H9 (cell line): ENCODE results near the gene PRPF40B. TPM values are rescaled to one million over a fixed set of nuclear protein-coding genes. Genes with fewer than 3 reads are reported as not detected.

Experiments used
- DNase-seq: peaks from one replicate; pipeline ENCODE4 v3.0.0-alpha.2; 2017
- H2AFZ ChIP-seq: one replicate; pipeline ENCODE4 v1.6.1; 2013; ENCODE audit warnings: mild to moderate bottlenecking, low read length, control low read depth, moderate library complexity
- H2AK5ac ChIP-seq: 2 replicates; pipeline ENCODE4 v1.6.1; 2013; ENCODE audit warnings: low read length, control low read depth, mixed read lengths; ENCODE audit not compliant: insufficient read length
- H2BK120ac ChIP-seq: one replicate; pipeline ENCODE4 v1.6.1; 2013; ENCODE audit warnings: low read depth, mild to moderate bottlenecking, low read length, control low read depth, inconsistent platforms; ENCODE audit not compliant: poor library complexity, severe bottlenecking
- H2BK12ac ChIP-seq: 2 replicates; pipeline ENCODE4 v1.6.1; 2013; ENCODE audit warnings: low read length, control low read depth, mixed read lengths, low read depth; ENCODE audit not compliant: insufficient read length
- H2BK15ac ChIP-seq: 2 replicates; pipeline ENCODE4 v1.6.1; 2013; ENCODE audit warnings: low read depth, low read length, control low read depth
- H2BK20ac ChIP-seq: one replicate; pipeline ENCODE4 v1.6.1; 2013; ENCODE audit warnings: low read depth, mild to moderate bottlenecking, low read length, control low read depth, inconsistent platforms; ENCODE audit not compliant: poor library complexity, severe bottlenecking
- H2BK5ac ChIP-seq: 2 replicates; pipeline ENCODE4 v1.6.1; 2013; ENCODE audit warnings: low read length, control low read depth, mixed read lengths; ENCODE audit not compliant: insufficient read length
- H3K14ac ChIP-seq: 2 replicates; pipeline ENCODE4 v1.6.1; 2013; ENCODE audit warnings: low read length, control low read depth; ENCODE audit not compliant: insufficient read depth
- H3K18ac ChIP-seq: 2 replicates; pipeline ENCODE4 v1.6.1; 2013; ENCODE audit warnings: low read depth, mild to moderate bottlenecking, mixed read lengths, low read length, control low read depth; ENCODE audit not compliant: insufficient read length
- H3K23ac ChIP-seq: 2 replicates; pipeline ENCODE4 v1.6.1; 2013; ENCODE audit warnings: low read length, control low read depth, mixed read lengths, low read depth; ENCODE audit not compliant: insufficient read length
- H3K23me2 ChIP-seq: 2 replicates; pipeline ENCODE4 v1.6.1; 2013; ENCODE audit warnings: low read depth, mild to moderate bottlenecking, mixed read lengths, low read length, control low read depth; ENCODE audit not compliant: insufficient read length, poor library complexity, severe bottlenecking
- H3K27ac ChIP-seq: 2 replicates; pipeline ENCODE4 v1.5.1; 2013; ENCODE audit warnings: low read length, control low read depth, mixed read lengths, low read depth; ENCODE audit not compliant: insufficient read length
- H3K27me3 ChIP-seq: 2 replicates; pipeline ENCODE4 v1.6.1; 2013; ENCODE audit warnings: low read length, control low read depth, inconsistent platforms; ENCODE audit not compliant: insufficient read depth
- H3K4ac ChIP-seq: 2 replicates; pipeline ENCODE4 v1.6.1; 2013; ENCODE audit warnings: low read depth, mild to moderate bottlenecking, control low read depth, inconsistent platforms, low read length, moderate library complexity
- H3K4me1 ChIP-seq: 2 replicates; pipeline ENCODE4 v1.6.1; 2013; ENCODE audit warnings: low read length, control low read depth, inconsistent platforms; ENCODE audit not compliant: insufficient read depth
- H3K4me2 ChIP-seq: 2 replicates; pipeline ENCODE4 v1.6.1; 2013; ENCODE audit warnings: low read length, control low read depth, mixed read lengths; ENCODE audit not compliant: insufficient read length, insufficient read depth
- H3K56ac ChIP-seq: 2 replicates; pipeline ENCODE4 v1.6.1; 2013; ENCODE audit warnings: low read depth, mild to moderate bottlenecking, mixed read lengths, low read length, control low read depth; ENCODE audit not compliant: insufficient read length
- H3K79me1 ChIP-seq: 2 replicates; pipeline ENCODE4 v1.6.1; 2013; ENCODE audit warnings: low read depth, mild to moderate bottlenecking, moderate library complexity, low read length, control low read depth, inconsistent platforms; ENCODE audit not compliant: insufficient read depth, poor library complexity, severe bottlenecking
- H3K79me2 ChIP-seq: 2 replicates; pipeline ENCODE4 v1.6.1; 2013; ENCODE audit warnings: low read length, control low read depth, inconsistent platforms; ENCODE audit not compliant: insufficient read depth
- H3K9ac ChIP-seq: 2 replicates; pipeline ENCODE4 v1.6.1; 2013; ENCODE audit warnings: low read length, control low read depth, mixed read lengths; ENCODE audit not compliant: insufficient read length; ENCODE audit errors: extremely low read depth
- H3K9me3 ChIP-seq: one replicate; pipeline ENCODE4 v1.6.1; 2013; ENCODE audit warnings: low read depth, low read length, inconsistent platforms; ENCODE audit not compliant: control insufficient read depth
- H3T11ph ChIP-seq: one replicate; pipeline ENCODE4 v1.6.1; 2013; ENCODE audit warnings: mild to moderate bottlenecking, low read length, control low read depth, inconsistent platforms
- H4K20me1 ChIP-seq: one replicate; pipeline ENCODE4 v1.6.1; 2013; ENCODE audit not compliant: control insufficient read depth, insufficient read length, insufficient read depth
- H4K5ac ChIP-seq: 2 replicates; pipeline ENCODE4 v1.6.1; 2013; ENCODE audit warnings: low read depth, mild to moderate bottlenecking, mixed read lengths, low read length, control low read depth; ENCODE audit not compliant: insufficient read length
- H4K8ac ChIP-seq: replicated peaks from 2 replicates; pipeline ENCODE4 v1.6.1; 2013; ENCODE audit warnings: low read length, control low read depth, mixed read lengths, low read depth; ENCODE audit not compliant: insufficient read length
- H4K91ac ChIP-seq: 2 replicates; pipeline ENCODE4 v1.6.1; 2013; ENCODE audit warnings: low read depth, mild to moderate bottlenecking, moderate library complexity, mixed read lengths, low read length, control low read depth; ENCODE audit not compliant: insufficient read length
- H3K27ac Mint-ChIP-seq, 3 experiments: 2 replicates in 2 of 3; 3 replicates in 1 of 3; pipeline ENCODE4 v1.8.0; 2020 to 2021; ENCODE audit warnings: mixed read lengths in 3 of 3, mild to moderate bottlenecking in 1 of 3, moderate library complexity in 1 of 3
- H3K27me3 Mint-ChIP-seq: 2 replicates; pipeline ENCODE4 v1.8.0; 2021; ENCODE audit warnings: low read depth, mild to moderate bottlenecking, moderate library complexity, mixed read lengths
- H3K36me3 Mint-ChIP-seq, 3 experiments: 2 replicates in 2 of 3; 3 replicates in 1 of 3; pipeline ENCODE4 v1.8.0; 2020 to 2021; ENCODE audit warnings: low read depth in 3 of 3, mixed read lengths in 3 of 3; ENCODE audit not compliant: insufficient read depth in 1 of 3
- H3K4me1 Mint-ChIP-seq, 2 experiments: 2 replicates each; pipeline ENCODE4 v1.8.0; 2020; ENCODE audit warnings: mixed read lengths in 2 of 2
- H3K4me3 Mint-ChIP-seq, 2 experiments: 2 replicates in 1 of 2; 3 replicates in 1 of 2; pipeline ENCODE4 v1.8.0; 2020 to 2021; ENCODE audit warnings: mild to moderate bottlenecking in 2 of 2, mixed read lengths in 2 of 2, moderate library complexity in 1 of 2
- H3K9me3 Mint-ChIP-seq, 2 experiments: 2 replicates in 1 of 2; 3 replicates in 1 of 2; pipeline ENCODE4 v1.8.0; 2020; ENCODE audit warnings: mild to moderate bottlenecking in 2 of 2, mixed read lengths in 2 of 2, moderate library complexity in 1 of 2
- WGBS: extraction: QIAGEN DNeasy Blood & Tissue Kit; methylation state at CpG from one replicate; pipeline ENCODE4 v1.1.7; 2013; ENCODE audit warnings: missing lambda C conversion rate, low lambda C conversion rate, mixed read lengths; ENCODE audit not compliant: insufficient read length; ENCODE audit errors: extremely low coverage; 5-methylcytosine and 5-hydroxymethylcytosine counted together
- total RNA-seq: library from RNA; stranded (reverse); gene quantifications from 2 replicates; pipeline ENCODE4 v1.2.1, GENCODE V29; 2021
- TF ChIP-seq, protein P1 (sequence below): fragments of 200-600 bp; sonication (generic); conservative IDR thresholded peaks from 3 replicates; pipeline ENCODE4 v1.8.0; 2021; ENCODE audit warnings: antibody characterized with exemption, mild to moderate bottlenecking

PRPF40B gene
- total RNA-seq, 1 experiment from 2014 or later: 19.0 TPM

DNA sequence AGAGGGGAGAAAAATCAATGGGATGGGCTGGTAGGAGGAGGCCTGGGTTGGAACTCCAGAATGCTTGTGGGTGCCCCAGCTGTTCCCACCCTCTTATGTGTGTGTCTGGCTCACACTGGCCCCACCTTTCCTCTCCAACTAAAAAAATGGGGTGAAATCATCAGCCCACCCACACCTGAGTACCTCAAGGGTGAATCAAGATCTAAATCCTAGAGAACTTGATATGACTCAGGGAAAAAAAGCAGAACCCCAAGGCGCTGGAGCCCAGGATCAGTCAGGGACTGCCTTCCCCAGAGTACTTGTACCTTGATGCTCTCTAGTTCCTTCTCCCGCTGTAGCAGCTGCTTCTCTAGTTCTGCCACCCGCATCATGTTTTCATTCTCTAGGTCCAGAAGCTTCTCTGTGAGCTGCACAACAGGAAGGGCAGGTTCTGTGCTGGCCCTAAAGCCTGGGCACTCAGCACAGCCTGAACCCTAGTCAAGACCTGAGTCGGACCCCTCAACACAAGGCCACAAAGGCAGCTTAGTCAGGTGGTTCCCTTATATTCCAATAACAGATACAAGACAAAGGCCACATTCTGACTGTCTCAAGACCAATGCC lies 29.7 kb downstream of the PRPF40B start:
- no peak overlapping the region for H3K14ac ChIP-seq
- H3T11ph ChIP-seq: no peak overlapping the region

More for the DNA sequence above, 29.7 kb downstream of the PRPF40B start:
- TF ChIP-seq, protein P1, sequence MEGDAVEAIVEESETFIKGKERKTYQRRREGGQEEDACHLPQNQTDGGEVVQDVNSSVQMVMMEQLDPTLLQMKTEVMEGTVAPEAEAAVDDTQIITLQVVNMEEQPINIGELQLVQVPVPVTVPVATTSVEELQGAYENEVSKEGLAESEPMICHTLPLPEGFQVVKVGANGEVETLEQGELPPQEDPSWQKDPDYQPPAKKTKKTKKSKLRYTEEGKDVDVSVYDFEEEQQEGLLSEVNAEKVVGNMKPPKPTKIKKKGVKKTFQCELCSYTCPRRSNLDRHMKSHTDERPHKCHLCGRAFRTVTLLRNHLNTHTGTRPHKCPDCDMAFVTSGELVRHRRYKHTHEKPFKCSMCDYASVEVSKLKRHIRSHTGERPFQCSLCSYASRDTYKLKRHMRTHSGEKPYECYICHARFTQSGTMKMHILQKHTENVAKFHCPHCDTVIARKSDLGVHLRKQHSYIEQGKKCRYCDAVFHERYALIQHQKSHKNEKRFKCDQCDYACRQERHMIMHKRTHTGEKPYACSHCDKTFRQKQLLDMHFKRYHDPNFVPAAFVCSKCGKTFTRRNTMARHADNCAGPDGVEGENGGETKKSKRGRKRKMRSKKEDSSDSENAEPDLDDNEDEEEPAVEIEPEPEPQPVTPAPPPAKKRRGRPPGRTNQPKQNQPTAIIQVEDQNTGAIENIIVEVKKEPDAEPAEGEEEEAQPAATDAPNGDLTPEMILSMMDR: no peak
- no peak overlapping the region for H4K91ac ChIP-seq
- H3K36me3 Mint-ChIP-seq: peaks cover 45 to 84% (median 58%) of the 10 kb centered on the region in 3 experiments
- no peaks in the 10 kb centered on the region for H3K79me1 ChIP-seq
- H3K4me1 Mint-ChIP-seq: peaks cover 2 to 9% of the 10 kb centered on the region in 2 experiments
- no peak overlapping the region for H4K8ac ChIP-seq
- no peaks in the 10 kb centered on the region for H3K27me3 Mint-ChIP-seq
- no peak overlapping the region for H2BK15ac ChIP-seq
- H2AK5ac ChIP-seq: no peak overlapping the region
- H3K79me2 ChIP-seq: no peaks in the 10 kb centered on the region
- H3K56ac ChIP-seq: no peak overlapping the region
- no peaks in the 10 kb centered on the region for H3K9me3 Mint-ChIP-seq
- WGBS: no CpG with 5 or more reads among the region's 4 CpGs
- H3K4ac ChIP-seq: no peak overlapping the region
- no peaks in the 10 kb centered on the region for H3K23me2 ChIP-seq
- H3K27ac ChIP-seq: no peak overlapping the region
- H4K20me1 ChIP-seq: no peaks in the 10 kb centered on the region
- no peak overlapping the region for H3K4me3 Mint-ChIP-seq
- H4K5ac ChIP-seq: no peak overlapping the region
- H3K27me3 ChIP-seq: no peaks in the 10 kb centered on the region
- H3K27ac Mint-ChIP-seq: no peak overlapping the region
- H3K4me1 ChIP-seq: no peaks in the 10 kb centered on the region
- no peak overlapping the region for H2BK5ac ChIP-seq
- H2BK20ac ChIP-seq: no peak overlapping the region
- no peak overlapping the region for H3K9ac ChIP-seq
- no peak overlapping the region for H2BK120ac ChIP-seq
- no peak overlapping the region for H3K4me2 ChIP-seq
- H3K23ac ChIP-seq: no peak overlapping the region
- no peak for DNase-seq
- H2AFZ ChIP-seq: no peak overlapping the region
- no peak overlapping the region for H3K18ac ChIP-seq
- H2BK12ac ChIP-seq: no peak overlapping the region
- H3K9me3 ChIP-seq: no peaks in the 10 kb centered on the region
